K562 (cell line): ENCODE measurements around the gene ASCC2. TPM values are rescaled to one million over a fixed set of nuclear protein-coding genes. Genes with fewer than 3 reads are reported as not detected.

Source experiments
- ATAC-seq: fragments of 200-7000 bp; cut with Tn5 transposase; 3 replicates; pipeline ENCODE4 v1.9.1; 2020; ENCODE audit warnings: moderate library complexity
- BruUV-seq: library from RNA; stranded (reverse); fragments of 400-500 nt; replicated peaks from 2 replicates; lab custom pipeline; 2021; lab: Mats Ljungman, UMichigan
- CTCF ChIA-PET: fragments of 300-600 bp; formaldehyde crosslinking; extraction: SDS; loops from one replicate; lab custom pipeline; 2021; ENCODE audit warnings: low intra/inter-chr PET ratio; lab: Yijun Ruan, JAX
- POLR2A ChIA-PET: fragments of 300-600, 350-650 bp; sonication (Branson Sonifier 250); formaldehyde crosslinking; extraction: SDS; loops from one replicate; lab custom pipeline; 2021; ENCODE audit warnings: antibody characterized with exemption, inconsistent platforms; lab: Yijun Ruan, JAX
- DNase-seq, 4 experiments: peaks; one replicate each; pipeline versions ENCODE4 v3.0.0 to v3.0.0-alpha.2; 2011 to 2018; ENCODE audit warnings: low spot score in 3 of 4, mixed read lengths in 3 of 4; ENCODE audit errors: extremely low read depth in 1 of 4
- FAIRE-seq: peaks from 2 replicates; lab custom pipeline; 2011; peaks lifted over from hg19 to GRCh38; lab: Jason Lieb, UNC
- H2AFZ ChIP-seq: 2 replicates; pipeline ENCODE4 v1.6.0; 2011; ENCODE audit warnings: low read depth, low read length, control low read depth, inconsistent platforms
- H3K27ac ChIP-seq: fragments of 200-600 bp; 3 replicates; pipeline ENCODE4 v1.8.0; 2011; ENCODE audit warnings: low read depth, mild to moderate bottlenecking, control low read depth, inconsistent platforms, low read length, moderate library complexity, mixed read lengths; ENCODE audit errors: extremely low read depth
- H3K27me3 ChIP-seq, 2 experiments: fragments of 300-600 bp in 1 of 2; 2 replicates in 1 of 2; 3 replicates in 1 of 2; pipeline versions ENCODE4 v1.6.0 to v1.8.0; 2011; ENCODE audit warnings: inconsistent platforms in 2 of 2, low read length in 2 of 2, mild to moderate bottlenecking in 1 of 2, mixed read lengths in 1 of 2, moderate library complexity in 1 of 2; ENCODE audit not compliant: control insufficient read depth in 2 of 2, insufficient read depth in 2 of 2
- H3K36me3 ChIP-seq: fragments of 300-600 bp; 3 replicates; pipeline ENCODE4 v1.8.0; 2011; ENCODE audit warnings: mild to moderate bottlenecking, low read length, inconsistent platforms; ENCODE audit not compliant: control insufficient read depth, insufficient read depth
- H3K4me1 ChIP-seq, 2 experiments: fragments of 200-600 bp in 1 of 2; replicated peaks in 1 of 2; 2 replicates in 1 of 2; 3 replicates in 1 of 2; pipeline versions ENCODE4 v1.5.1 to v1.8.0; 2011; ENCODE audit warnings: inconsistent platforms in 2 of 2, low read length in 2 of 2, mild to moderate bottlenecking in 1 of 2, mixed read lengths in 1 of 2, moderate library complexity in 1 of 2; ENCODE audit not compliant: control insufficient read depth in 2 of 2, insufficient read depth in 2 of 2
- H3K4me2 ChIP-seq: 2 replicates; pipeline ENCODE4 v1.6.1; 2011; ENCODE audit warnings: low read length, control low read depth, inconsistent platforms, mixed read lengths; ENCODE audit not compliant: insufficient read depth
- H3K4me3 ChIP-seq: fragments of 200-600 bp; sonication (generic), shearing (Covaris generic); 2 replicates; pipeline ENCODE4 v1.5.1; 2016; ENCODE audit warnings: control low read depth, inconsistent platforms
- H3K79me2 ChIP-seq: fragments of 200-600 bp; 3 replicates; pipeline ENCODE4 v1.8.0; 2011; ENCODE audit warnings: low read length, inconsistent platforms; ENCODE audit not compliant: control insufficient read depth, insufficient read depth
- H3K9ac ChIP-seq, 2 experiments: 2 replicates each; pipeline versions ENCODE4 v1.6.0 to v1.6.1; 2011; ENCODE audit warnings: low read depth in 2 of 2, low read length in 2 of 2, control low read depth in 1 of 2, inconsistent platforms in 1 of 2, mild to moderate bottlenecking in 1 of 2, mixed read lengths in 1 of 2; ENCODE audit not compliant: insufficient read depth in 1 of 2
- H3K9me1 ChIP-seq: one replicate; pipeline ENCODE4 v1.6.0; 2011; ENCODE audit warnings: inconsistent platforms, mild to moderate bottlenecking, low read length, moderate library complexity; ENCODE audit not compliant: control insufficient read depth, insufficient read depth
- H3K9me3 ChIP-seq: replicated peaks from 2 replicates; pipeline ENCODE4 v1.5.1; 2011; ENCODE audit warnings: low read depth, low read length, inconsistent platforms; ENCODE audit not compliant: control insufficient read depth, insufficient read depth
- H4K20me1 ChIP-seq: replicated peaks from 2 replicates; pipeline ENCODE4 v1.6.1; 2011; ENCODE audit warnings: low read length, inconsistent platforms, mixed read lengths; ENCODE audit not compliant: control insufficient read depth, insufficient read depth
- MAFF ChIP-seq: IDR thresholded peaks from 2 replicates; pipeline ENCODE4 v1.6.1; 2012; ENCODE audit warnings: low read length, improper control_type of control experiment
- NR4A1 ChIP-seq, 2 experiments: fragments of 250-450 bp in 1 of 2; fragments of 450-650 bp in 1 of 2; sonication (Bioruptor Pico) in 1 of 2; IDR thresholded peaks; 2 replicates each; pipeline versions ENCODE4 v1.4.0 to v1.6.1; 2016 to 2020; ENCODE audit warnings: mild to moderate bottlenecking in 2 of 2, missing compliant biosample characterization in 1 of 2, missing genetic modification characterization in 1 of 2, moderate library complexity in 1 of 2
- ZNF174 ChIP-seq: fragments of 250-450 bp; sonication (Bioruptor Pico); IDR thresholded peaks from 2 replicates; pipeline ENCODE4 v1.4.0; 2020; ENCODE audit warnings: mild to moderate bottlenecking
- ZNF197 ChIP-seq: fragments of 200-800 bp; sonication (Bioruptor generic); IDR thresholded peaks from 2 replicates; pipeline ENCODE4 v1.6.1; 2016; ENCODE audit warnings: low read depth, missing genetic modification characterization, missing compliant biosample characterization
- ZNF395 ChIP-seq: fragments of 200-800 bp; sonication (Bioruptor generic); IDR thresholded peaks from 2 replicates; pipeline ENCODE4 v1.6.1; 2017; ENCODE audit warnings: missing genetic modification characterization, missing compliant biosample characterization
- WGBS: fragments of 100-300 bp; shearing (Covaris generic); methylation state at CpG from one replicate; pipeline ENCODE4 v1.1.6; 2016; ENCODE audit warnings: low coverage, mixed read lengths; ENCODE audit not compliant: insufficient coverage; ENCODE audit errors: missing lambda C conversion rate; 5-methylcytosine and 5-hydroxymethylcytosine counted together
- in situ Hi-C: fragments of 300-500 bp; cut with MboI; formaldehyde crosslinking; loops from 4 replicates; pipeline ENCODE4 v1.15.0; 2018; ENCODE audit warnings: inconsistent platforms, mixed read lengths
- intact Hi-C: fragments of 100-400 bp; cut with micrococcal nuclease; formaldehyde crosslinking; loops from 2 replicates; pipeline ENCODE4 v1.14.2; 2022
- polyA plus RNA-seq, 8 experiments: library from polyadenylated mRNA; depleted of rRNA in 4 of 8; stranded (reverse) in 5 of 8; unstranded in 3 of 8; fragments of >200 nt; fragmentation: Nextera tagmentation in 2 of 8; fragmentation: Illumina TruSeq in 1 of 8; extraction: Ambion mirVana in 2 of 8; extraction: Trizol in 1 of 8; gene quantifications; 2 replicates each; pipeline versions ENCODE4 v1.2.1 to v1.2.3, GENCODE V29; 2011 to 2014; ENCODE audit warnings: inconsistent platforms in 1 of 8, missing spikeins in 1 of 8
- total RNA-seq, 7 experiments: library from RNA; depleted of rRNA in 6 of 7; stranded (reverse); fragments of >200 nt in 6 of 7; fragmentation: Illumina TruSeq in 2 of 7; extraction: Trizol in 2 of 7; gene quantifications; 2 replicates each; pipeline versions ENCODE4 v1.2.1 to v1.2.3, GENCODE V29; 2011 to 2021; ENCODE audit warnings: low replicate concordance in 1 of 7

The ASCC2 gene
- total and polyA plus RNA-seq, 9 of the 15 experiments (the other 6 are each of a cell fraction or from before 2014, with no cell fraction given) = 4.0 to 46.7 (median 26.8) TPM

DNA sequence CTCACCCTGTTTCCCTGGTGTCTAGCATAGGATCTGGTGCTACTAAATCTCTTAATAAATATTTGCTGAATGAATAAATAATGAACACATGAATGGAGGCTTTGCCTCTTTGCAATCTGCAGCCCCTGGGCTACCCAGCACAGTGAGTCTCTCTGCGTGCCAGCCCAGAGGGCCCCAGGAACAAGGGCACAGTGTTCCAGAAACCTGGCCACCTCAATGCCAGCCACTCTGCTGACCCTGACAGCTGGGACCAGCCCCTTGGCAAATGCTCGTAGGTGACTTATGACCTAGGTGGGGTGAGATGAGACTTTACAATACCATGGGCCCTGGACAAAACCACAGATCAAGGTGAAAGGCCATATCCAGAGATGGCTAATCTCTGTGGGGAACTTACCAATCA, 39.3 kb downstream of the ASCC2 start:
- peak; percentile 46; the same call in 2 of the 3 replicates for ATAC-seq
- Histone ChIP-seq H3K4me2 (peak overlapping the region; percentile 40; the same call in 1 of the 2 replicates), H3K36me3 (peaks cover 51% of the 10 kb centered on the region), H3K4me3 (no peak overlapping the region), H3K79me2 (no peaks in the 10 kb centered on the region), H3K27ac (peak overlapping the region; percentile 73), H3K4me1 (peaks cover 20 to 29% of the 10 kb centered on the region in 2 experiments), H3K27me3 (no peaks in the 10 kb centered on the region), H4K20me1 (no peaks in the 10 kb centered on the region), H3K9me3 (no peaks in the 10 kb centered on the region), H3K9ac (peak overlapping the region; percentile 56 to 85; a peak in 3 of 4 replicates), H3K9me1 (no peaks in the 10 kb centered on the region), H2AFZ (peak overlapping the region; percentile 75; the same call in 1 of the 2 replicates)
- no peak for FAIRE-seq
- WGBS = 38% methylated on average over 2 of the region's 2 CpGs
- ChIA-PET POLR2A (interaction anchor here (0.5 to 1.3 kb wide), 3 partner anchors 17 to 251 kb away, joined by 4 read pairs; no protein-coding TSS in a partner anchor), CTCF (no interaction called here)
- TF ChIP-seq ZNF174 (CRISPR knock-in tag) (no peak), MAFF (no peak), ZNF395 (0 out of 2 replicates have a peak, but pooled peaks have one; percentile 39), NR4A1 (CRISPR knock-in tag; IDR thresholded peaks at IDR 0.05) (no peak), NR4A1 (tag; IDR thresholded peaks at IDR 0.05) (0 out of 2 replicates have a peak, but pooled peaks have one; percentile 24), ZNF197 (CRISPR knock-in tag) (0 out of 2 replicates have a peak, but pooled peaks have one; percentile 52)
- in situ Hi-C loops (no loop called here), intact Hi-C loops (no loop called here)
- DNase-seq = no peak
- TSS peak; percentile 21 for BruUV-seq
